GM18870 (cell line): ENCODE measurements around the gene FOXA3.

Experiments
- ATAC-seq: cut with Tn5 transposase; IDR thresholded peaks from one replicate; pipeline ENCODE4 v1.9.1; 2021; ENCODE audit warnings: moderate library complexity; ENCODE audit not compliant: unreplicated experiment

Gene FOXA3

GRCh38 chr19:45917421-45918091, 53.4 kb downstream of the FOXA3 start:
- no peak for ATAC-seq

GRCh38 chr19:45918721-45919120, 54.6 kb downstream of the FOXA3 start:
- no peak for ATAC-seq

- no peak for ATAC-seq
These were observed 55.6 kb downstream of the FOXA3 start for GRCh38 chr19:45919678-45920077.

- no peak for ATAC-seq
These were observed 56.3 kb downstream of the FOXA3 start for GRCh38 chr19:45920458-45920857.

- no peak for ATAC-seq
These were observed 58.2 kb downstream of the FOXA3 start for GRCh38 chr19:45922281-45922680.
